Glomerular endothelial cell (primary cell): ENCODE results near the gene SSBP4. TPM values are rescaled to one million over a fixed set of nuclear protein-coding genes. Genes with fewer than 3 reads are reported as not detected.

Source experiments
- DNase-seq: peaks from one replicate; pipeline ENCODE4 v3.0.0-alpha.2; 2011; ENCODE audit warnings: low read depth, low spot score; ENCODE audit errors: extremely low read depth
- total RNA-seq: library from RNA; depleted of rRNA; stranded (reverse); fragments of >200 nt; gene quantifications from 2 replicates; pipeline ENCODE4 v1.2.3, GENCODE V29; 2015

The SSBP4 gene
- total RNA-seq, 1 donor from 2014 or later: 180 TPM

- no peak for DNase-seq
These were observed 22.9 kb downstream of the SSBP4 start for GRCh38 chr19:18441804-18442788.

DNA sequence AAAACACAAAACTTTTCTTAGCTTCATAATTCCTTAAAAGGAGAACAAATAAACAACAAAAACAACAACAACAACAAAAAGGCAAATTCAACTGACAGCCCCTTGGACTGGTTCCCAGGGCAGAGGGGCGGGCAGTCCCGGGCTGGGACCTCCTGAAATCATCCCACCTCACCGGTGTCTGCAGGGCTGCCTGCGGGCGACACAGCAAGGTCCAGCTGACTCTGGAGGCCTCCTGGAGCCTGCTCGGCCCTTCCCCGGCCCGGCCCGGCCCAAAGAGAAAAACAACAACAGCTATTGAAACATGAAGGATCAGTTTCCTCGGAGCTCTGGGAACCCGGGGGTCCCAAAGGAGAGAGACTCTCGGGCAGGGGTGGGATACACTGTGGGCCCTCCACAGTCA lies 23.7 kb downstream of the SSBP4 start:
- no peak for DNase-seq

- DNase-seq: no peak
These were observed 24.2 kb downstream of the SSBP4 start for GRCh38 chr19:18443406-18443805.

DNA sequence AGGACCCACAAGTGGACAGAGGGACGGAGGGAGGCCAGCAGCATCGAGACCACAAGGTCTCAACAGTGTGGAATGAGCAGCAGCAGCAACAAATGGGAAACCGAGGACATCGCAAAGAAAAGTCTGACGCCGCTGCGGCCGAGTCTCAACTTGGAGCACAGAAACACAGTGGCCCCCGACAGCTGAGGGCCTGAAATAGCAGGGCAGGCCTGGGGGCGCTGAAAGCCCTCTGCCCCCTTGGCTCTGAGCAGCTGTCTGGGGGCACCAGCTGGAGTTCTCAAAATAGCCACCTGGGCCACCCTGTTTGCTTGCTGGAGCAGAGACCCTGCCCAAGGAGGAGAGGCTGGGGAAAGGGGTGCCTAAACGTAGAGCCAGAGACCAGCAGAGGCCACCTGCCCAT lies 24.6 kb downstream of the SSBP4 start:
- no peak for DNase-seq

DNA sequence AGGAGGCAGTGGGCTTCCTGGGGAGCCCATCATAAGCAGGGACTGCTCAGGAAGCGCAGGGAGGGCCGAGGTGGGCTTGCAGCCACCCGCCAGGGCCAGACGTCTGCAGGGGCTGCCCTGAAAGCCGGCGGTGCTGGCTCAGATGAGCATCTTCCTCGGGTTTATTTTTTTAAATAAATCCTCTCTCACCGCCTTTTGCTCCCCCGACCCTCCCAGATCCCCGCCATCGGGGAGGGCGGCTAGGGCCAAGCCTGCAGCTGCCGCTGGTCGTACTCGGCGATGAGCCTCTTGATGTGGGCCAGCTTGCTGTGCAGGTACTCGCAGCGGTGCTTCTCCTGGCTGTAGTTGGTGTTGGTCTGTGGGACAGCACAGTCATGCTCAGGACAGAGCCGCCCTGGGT lies 25.3 kb downstream of the SSBP4 start:
- DNase-seq: no peak

DNA sequence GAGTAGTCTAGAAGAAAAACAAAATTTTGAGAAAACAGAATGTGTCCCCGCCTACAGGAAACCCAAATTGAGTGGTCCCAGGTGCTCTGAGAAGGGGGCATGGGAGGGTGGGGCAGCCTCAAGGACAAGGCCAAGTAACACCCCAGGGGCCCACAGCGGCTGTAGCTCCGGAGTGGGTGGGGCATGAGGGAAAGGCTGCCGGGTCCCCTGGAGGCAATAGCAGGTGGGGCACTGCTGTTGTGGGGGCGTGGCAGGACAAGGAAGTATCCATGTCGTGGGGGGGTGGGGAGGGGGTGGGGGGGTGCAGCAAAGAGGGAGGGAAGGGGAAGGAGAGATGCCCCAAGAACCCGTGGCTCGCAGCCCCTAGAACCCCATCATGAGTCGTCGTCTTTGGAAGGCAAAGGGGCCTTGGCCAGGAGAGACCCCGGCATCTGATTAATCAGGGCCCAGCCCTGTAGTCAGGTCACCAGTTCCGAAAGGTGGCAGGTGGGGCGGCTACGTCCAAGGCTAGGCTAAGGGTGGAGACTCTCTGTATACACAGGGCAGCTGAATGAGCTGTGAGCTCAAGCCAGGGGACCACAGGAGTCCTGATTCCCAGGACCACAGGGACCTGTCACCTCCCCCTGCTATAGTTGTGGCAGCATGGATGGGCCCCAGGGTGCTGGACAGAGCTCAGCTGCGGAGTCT lies 26.2 kb downstream of the SSBP4 start:
- DNase-seq: no peak

GRCh38 chr19:18446145-18446810 lies 27.1 kb downstream of the SSBP4 start:
- no peak for DNase-seq

DNA sequence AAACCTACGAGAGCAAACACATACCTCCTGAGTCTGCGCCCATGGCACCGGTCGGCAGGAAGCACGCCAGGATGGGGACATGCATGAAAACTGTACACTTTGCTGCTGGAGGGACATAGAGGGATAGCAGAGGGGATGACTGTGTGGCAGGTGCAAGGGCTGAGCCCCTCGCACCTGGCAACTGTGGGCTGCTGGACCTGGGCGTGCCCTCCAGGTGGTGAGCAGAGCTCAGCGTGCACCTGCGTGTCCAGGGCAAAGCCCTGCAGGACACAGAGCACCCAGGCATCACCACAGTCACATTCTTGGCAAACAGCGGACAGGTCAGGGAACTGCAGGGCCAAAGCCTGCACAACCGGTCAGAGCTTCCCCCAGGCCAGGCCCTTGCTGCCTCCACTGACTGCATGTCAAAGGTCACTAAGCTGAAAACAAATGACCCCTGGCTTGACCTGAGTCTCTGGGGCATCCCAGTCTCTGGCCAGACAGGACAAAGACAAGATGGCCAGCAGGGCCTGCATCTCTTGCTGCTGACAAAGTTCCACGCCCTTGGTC lies 27.7 kb downstream of the SSBP4 start:
- DNase-seq: no peak

GRCh38 chr19:18449552-18449951 lies 30.4 kb downstream of the SSBP4 start:
- no peak for DNase-seq

- DNase-seq: no peak
These were observed 31.1 kb downstream of the SSBP4 start for GRCh38 chr19:18450021-18450930.

DNA sequence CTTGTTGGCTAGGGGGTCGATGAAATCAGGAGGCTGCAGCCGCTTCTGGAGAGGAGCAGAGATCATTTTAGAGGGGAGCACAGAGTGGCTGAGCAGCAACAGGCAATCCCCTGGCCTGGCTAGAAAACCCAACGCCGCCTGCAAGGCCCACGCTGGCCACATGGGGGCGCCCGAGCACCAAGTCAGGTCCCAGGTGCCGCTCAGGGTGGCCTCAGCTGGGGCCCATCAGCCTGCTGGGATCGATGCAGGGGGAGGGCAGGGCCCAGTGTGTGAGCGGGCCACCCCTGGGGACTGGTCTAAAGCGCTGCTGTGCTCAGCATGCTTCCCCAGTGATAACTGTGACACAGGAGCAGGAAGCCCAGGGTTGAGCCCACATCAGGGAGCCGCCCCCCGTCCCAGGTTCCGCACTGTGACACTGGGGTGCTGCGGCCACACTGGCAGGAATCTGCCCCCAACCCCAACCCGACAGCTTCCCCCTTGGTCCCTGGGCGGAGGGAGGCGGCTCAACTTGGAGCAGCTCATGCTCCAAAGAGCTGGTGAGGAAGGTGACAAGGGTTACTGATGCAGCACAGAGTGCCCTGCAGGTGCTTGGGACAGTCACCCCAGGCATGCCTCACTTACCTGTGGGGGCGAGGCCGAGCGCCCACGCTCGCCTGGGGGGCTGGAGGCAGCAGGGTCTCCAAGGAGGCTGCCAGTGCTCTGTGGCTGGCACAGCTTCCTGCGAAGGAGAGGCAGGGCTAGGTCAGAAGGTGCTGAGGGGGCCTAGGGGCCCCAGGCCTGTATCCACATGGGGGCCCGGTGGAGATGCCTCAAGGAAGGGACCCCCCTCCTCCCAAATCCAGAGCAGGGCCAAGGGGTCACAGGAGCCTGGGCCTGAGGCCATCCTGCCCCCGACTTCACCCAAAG lies 32.0 kb downstream of the SSBP4 start:
- no peak for DNase-seq

GRCh38 chr19:18452386-18452785 lies 33.2 kb downstream of the SSBP4 start:
- DNase-seq: no peak

- no peak for DNase-seq
These were observed 34.2 kb downstream of the SSBP4 start for GRCh38 chr19:18453269-18454024.

DNA sequence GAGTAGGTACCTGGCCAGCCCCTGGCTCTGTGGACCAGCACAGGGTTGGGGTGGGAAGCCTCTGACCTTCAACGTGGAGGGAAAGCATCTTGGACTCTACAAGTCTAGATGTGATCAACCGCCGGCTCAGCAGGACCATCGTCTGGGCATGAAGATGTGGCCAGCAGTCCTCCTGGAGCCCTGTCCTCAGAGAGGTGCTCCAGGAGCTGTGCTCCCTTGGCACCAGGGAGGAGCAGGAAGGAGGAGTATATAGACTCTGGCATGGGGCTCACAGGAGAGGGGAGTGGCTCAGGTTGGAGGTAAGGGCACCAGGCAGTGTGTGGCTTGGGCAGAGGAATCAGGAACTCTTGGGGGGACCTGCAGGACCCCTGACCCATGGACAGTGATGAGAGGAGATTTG lies 37.1 kb downstream of the SSBP4 start:
- no peak for DNase-seq

GRCh38 chr19:18456974-18457373 lies 37.8 kb downstream of the SSBP4 start:
- no peak for DNase-seq

DNA sequence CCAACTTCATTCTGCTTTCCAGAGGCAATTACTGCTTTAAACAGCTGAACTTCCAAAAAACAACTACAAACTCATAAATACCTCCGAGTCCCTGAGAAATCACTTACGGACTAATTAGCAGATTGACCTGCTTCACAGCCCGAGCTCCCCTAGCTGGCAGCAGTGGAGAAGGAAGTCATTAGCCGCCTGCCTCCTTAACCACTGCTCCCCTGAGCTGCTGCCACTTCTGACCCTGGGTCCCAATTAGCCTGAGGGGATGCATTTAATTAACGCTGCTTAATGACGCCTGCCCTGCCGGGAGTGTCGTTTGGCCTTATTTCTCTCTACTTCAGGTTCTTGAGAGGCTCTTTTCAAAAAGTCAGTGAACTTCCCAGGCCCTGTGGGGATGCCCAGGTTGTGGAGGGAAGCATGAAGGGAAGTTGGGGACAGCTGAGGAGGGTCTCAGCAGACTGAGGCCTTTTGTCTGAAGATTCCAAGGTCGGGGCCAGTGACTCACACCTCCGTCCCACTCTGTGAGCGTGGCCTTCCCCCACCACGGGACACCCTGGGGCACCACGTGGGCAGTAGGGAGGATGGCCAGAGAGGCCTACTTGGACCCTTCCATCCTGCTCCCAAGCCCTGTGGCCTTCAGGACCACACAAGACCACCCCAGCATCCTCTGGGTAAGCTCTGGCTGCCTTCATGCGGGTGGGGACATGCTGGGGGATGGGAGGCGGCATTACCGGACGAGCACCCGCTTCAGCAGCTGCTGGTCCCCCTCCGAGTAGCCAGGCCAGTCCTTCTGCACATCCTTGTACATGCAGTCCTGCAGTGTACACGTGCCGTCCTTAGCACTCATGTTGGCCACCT lies 38.5 kb downstream of the SSBP4 start:
- DNase-seq: no peak

DNA sequence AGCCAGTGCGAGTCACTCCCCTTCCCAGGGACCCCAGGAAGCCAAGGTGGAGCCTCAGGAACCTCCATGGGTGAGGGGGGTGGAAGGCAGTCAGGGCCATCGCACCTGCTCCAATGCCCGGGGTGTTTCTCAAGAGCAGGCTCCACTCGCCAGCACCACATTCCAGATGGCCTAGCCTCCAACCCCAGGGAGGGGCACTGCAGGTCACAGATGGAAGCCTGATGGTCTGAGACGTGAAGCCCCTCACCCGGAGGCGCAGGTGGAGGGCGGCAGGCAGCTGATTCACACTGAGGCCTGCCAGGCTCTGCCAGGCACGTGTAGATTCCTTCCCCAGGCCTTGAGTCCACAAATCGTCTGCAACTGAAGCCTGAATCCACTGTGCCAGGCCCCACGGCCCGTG lies 41.7 kb downstream of the SSBP4 start:
- no peak for DNase-seq
